Renal cortex interstitium (tissue), 3 donors: ENCODE measurements around the gene MTPN. TPM values are rescaled to one million over a fixed set of nuclear protein-coding genes. Genes with fewer than 3 reads are reported as not detected.

Experiments used
- polyA plus RNA-seq, 3 donors: library from polyadenylated mRNA; unstranded; fragments of 120-200 nt; gene quantifications; one replicate each; pipeline ENCODE4 v1.2.1, GENCODE V29; 2013; ENCODE audit not compliant: insufficient read length in 3 of 3

Gene MTPN
- polyA plus RNA-seq, 3 donors: 147 to 165 (median 152) TPM

Other genes starting within 250 kb of the MTPN start
- gene SLC13A4, start 249.2 kb downstream of the MTPN start, polyA plus RNA-seq: 1 to 10 TPM; 1.2 to 6.7 (median 1.9) TPM
- not detected for gene FAM180A, start 228.5 kb downstream of the MTPN start, polyA plus RNA-seq